Measurements from ENCODE around the gene LIPF.
"Not testable (repeated sequence)": the region's sequence is repeated elsewhere in the genome, so short reads cannot be mapped to it uniquely, and the experiment has no call there.

The LIPF gene

DNA sequence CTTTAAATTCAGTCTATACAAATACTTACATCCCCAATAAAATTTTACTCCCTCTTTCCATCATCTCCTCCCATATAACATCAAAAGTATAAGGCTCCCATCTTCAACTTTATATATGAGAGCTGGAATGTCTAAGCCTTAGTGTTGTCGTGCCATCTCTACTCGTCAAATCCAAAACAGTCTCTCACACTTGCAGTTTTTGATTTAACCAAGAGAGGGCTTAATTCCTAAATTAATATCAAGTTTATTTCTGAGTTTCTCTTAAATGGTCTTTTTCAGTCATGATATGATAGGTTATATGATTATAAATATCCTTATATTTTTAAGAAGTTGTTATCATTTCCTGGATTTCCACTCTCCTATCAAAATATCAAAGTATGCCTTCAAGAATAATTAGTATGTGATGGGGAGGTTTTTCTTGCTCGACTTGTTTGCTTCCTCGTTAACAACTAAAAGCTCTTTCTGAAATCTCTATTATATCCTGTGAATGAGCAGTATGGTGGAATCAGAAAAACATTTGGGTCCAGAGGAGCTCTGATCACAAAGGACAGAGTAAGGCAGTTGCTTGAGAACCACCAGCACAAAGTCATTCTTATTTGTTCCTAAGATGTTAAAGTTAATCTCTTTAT lies 29.3 kb downstream of the LIPF start:
- TF ChIP-seq, protein P1, sequence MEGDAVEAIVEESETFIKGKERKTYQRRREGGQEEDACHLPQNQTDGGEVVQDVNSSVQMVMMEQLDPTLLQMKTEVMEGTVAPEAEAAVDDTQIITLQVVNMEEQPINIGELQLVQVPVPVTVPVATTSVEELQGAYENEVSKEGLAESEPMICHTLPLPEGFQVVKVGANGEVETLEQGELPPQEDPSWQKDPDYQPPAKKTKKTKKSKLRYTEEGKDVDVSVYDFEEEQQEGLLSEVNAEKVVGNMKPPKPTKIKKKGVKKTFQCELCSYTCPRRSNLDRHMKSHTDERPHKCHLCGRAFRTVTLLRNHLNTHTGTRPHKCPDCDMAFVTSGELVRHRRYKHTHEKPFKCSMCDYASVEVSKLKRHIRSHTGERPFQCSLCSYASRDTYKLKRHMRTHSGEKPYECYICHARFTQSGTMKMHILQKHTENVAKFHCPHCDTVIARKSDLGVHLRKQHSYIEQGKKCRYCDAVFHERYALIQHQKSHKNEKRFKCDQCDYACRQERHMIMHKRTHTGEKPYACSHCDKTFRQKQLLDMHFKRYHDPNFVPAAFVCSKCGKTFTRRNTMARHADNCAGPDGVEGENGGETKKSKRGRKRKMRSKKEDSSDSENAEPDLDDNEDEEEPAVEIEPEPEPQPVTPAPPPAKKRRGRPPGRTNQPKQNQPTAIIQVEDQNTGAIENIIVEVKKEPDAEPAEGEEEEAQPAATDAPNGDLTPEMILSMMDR (conservative IDR thresholded peaks at IDR 0.05; ENCODE audit: low read length): peak; percentile 42
- peak; percentile 8 for DNase-seq (ENCODE audit: low read depth)
- no peak overlapping the region for H3K4me3 ChIP-seq (ENCODE audit: low read length)

DNA sequence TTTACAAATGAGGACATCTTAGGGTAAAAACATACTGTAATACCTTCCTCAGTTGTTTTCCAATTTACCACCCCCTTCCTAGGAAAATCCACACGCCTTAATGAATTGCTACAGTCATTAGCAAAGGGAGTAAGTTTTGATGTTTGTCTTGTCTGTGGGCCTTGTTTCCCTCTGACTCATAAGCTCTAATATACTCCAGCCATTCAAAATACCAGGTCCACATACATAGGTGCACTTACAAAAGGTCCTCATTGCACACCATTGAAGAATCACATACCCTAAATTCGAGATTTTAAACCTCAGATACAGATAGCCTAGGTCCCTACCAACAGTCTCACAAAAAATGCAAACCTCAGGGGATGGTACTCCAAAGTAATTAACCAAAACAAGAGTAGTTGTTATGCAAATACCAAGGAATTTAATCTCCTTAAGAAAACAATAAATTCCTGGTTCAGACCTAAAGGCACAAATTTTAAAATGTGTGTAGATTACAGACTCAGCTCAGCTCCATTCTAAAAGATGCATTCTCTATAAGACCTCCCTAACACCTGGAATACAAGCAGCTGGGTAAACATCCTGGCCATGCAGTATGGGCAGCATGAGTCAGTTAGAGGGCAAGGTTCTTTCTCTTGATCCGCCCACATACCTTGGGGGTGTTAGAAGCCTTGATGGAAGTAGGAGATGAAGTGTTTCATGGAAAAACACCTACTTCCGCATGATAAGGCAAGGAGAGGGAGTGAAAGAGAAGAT lies 38.8 kb downstream of the LIPF start:
- no peak overlapping the region for H3K4me3 ChIP-seq (ENCODE audit: low read length)
- TF ChIP-seq, protein P1 (conservative IDR thresholded peaks at IDR 0.05; ENCODE audit: low read length): no peak
- no peak for DNase-seq (ENCODE audit: low read depth)

DNA sequence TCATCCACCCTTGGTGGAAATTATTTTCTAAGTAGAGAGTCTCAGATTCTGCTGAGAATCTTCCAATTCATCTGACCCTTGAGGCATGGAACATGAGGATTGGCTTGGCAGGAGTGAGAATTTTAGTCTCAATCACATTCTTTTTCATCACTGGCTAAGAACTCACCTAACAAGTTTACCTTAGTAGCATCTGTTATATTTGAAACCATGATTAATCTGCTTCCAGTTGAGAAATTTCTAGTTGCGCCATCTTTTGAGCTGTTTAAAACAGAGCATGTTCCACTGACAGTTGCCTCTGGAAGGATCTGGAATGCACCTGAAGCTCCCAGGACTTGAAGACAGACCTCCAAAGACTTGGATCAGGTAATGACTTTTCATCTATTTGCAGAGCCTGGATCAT lies 41.7 kb downstream of the LIPF start, which contains the start of gene LIPK:
Gene LIPK, plus strand, starts transcription at position 292 of the 400 bp plus-strand sequence. CDS start 18,295 bp downstream, outside the sequence.
- DNase-seq (ENCODE audit: low read depth): no peak
- TF ChIP-seq, protein P1 (conservative IDR thresholded peaks at IDR 0.05; ENCODE audit: low read length): no peak
- H3K4me3 ChIP-seq (ENCODE audit: low read length): no peak within 1 kb of the TSS

DNA sequence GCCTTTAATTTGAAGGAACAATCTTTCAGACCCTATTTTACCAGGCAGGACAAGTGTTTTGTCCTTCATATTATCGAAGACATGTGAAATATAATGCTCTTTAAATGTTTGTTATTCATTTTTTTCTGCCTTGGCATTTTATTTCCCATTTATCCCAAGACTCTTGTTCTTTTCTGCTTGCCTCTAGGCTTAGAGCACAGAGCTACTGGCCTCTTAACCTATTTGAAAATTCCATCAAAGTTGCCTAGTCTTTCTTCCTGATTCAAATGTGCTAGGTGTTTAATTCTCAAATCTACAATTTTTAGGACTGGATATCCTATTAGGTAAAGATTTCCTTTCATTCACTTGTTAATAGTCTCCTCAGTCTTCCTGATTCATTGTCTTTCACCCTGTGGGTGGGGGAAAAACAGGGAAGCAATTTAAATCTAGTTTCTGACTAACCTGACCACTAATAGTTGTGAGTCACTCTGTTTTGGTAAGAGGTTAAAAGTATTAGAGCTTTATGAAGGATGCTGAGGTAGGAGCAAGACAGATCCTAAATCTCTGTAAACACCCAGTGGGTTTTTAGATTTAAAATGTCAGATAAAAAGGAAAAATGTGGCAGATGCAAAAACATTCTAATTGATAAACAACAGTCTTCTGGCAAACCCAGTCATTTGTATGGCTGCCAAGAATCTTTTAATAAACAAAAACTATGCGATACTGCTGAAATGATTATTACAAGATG lies 43.4 kb downstream of the LIPF start:
- peak; percentile 36 for DNase-seq (ENCODE audit: low read depth)
- TF ChIP-seq, protein P1 (conservative IDR thresholded peaks at IDR 0.05; ENCODE audit: low read length): no peak
- H3K4me3 ChIP-seq (ENCODE audit: low read length): no peak overlapping the region

DNA sequence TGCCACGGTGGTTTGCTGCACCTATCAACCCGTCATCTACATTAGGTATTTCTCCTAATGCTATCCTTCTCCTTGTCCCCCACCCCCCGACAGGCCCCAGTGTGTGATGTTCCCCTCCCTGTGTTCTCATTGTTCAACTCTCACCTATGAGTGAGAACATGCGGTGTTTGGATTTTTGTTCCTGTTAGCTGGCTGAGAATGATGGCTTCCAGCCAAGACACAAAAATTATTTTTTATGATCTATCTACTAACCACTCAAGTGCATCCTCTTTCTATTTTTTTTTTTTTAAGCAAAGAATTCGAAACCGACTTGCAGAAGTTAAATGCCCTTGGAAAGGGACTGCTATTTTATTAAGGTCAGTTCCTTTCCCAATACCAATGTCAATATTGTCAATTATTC lies 45.1 kb downstream of the LIPF start:
- DNase-seq (ENCODE audit: low read depth); H3K4me3 ChIP-seq (ENCODE audit: low read length): not testable (repeated sequence)

DNA sequence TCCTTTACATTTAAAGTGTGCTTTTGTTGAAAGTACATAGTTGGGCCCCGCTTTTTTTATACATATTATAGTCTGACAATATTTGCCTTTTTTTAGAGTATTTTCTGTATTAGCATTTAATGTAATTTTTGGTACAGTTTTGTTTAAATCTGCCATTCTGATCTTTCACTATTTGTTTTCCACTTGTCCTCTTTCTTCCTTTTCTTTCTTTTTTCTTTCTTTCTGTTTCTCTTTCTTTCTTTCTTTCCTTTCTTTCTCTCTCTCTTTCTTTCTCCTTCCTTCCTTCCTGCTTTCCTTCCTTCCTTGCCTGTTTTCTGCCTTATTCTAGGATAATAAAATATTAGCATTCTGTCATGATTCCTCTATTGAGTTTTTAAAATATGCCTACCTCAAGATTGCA lies 51.3 kb downstream of the LIPF start:
- TF ChIP-seq, protein P1 (conservative IDR thresholded peaks at IDR 0.05; ENCODE audit: low read length): no peak
- H3K4me3 ChIP-seq (ENCODE audit: low read length): no peak overlapping the region
- DNase-seq (ENCODE audit: low read depth): no peak

DNA sequence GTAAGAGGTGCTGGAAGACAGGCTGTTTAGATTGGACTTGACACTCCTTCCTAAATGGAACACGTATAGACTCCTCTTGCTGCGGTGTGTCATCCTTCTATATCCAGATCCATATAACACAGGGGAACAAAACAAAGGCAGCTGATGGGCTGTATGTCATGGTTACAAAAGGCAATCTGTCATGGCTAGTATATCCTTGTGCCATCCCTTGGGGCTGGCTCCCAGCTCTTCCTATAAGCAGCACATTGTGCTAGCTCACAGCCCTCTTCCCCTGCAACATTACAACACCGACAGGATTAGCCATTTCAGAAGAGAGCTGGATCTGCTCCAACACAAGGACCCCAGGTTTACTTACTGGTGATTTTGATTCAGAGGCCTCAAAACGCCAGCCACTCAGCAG lies 57.1 kb downstream of the LIPF start:
- no peak for DNase-seq (ENCODE audit: low read depth)
- H3K4me3 ChIP-seq (ENCODE audit: low read length): no peak overlapping the region
- TF ChIP-seq, protein P1 (conservative IDR thresholded peaks at IDR 0.05; ENCODE audit: low read length): no peak

Data from AG10803 (cell line).